AG09319 (cell line): Measurements from ENCODE around the gene NFIX.

Experiments used
- DNase-seq: peaks from one replicate; pipeline ENCODE4 v3.0.0-alpha.2; 2010; ENCODE audit warnings: low read depth; ENCODE audit errors: extremely low read depth
- CTCF ChIP-seq: IDR thresholded peaks from 2 replicates; pipeline ENCODE4 v1.5.1; 2011; ENCODE audit warnings: low read depth, mild to moderate bottlenecking, inconsistent platforms, low read length, moderate library complexity

The NFIX gene

DNA sequence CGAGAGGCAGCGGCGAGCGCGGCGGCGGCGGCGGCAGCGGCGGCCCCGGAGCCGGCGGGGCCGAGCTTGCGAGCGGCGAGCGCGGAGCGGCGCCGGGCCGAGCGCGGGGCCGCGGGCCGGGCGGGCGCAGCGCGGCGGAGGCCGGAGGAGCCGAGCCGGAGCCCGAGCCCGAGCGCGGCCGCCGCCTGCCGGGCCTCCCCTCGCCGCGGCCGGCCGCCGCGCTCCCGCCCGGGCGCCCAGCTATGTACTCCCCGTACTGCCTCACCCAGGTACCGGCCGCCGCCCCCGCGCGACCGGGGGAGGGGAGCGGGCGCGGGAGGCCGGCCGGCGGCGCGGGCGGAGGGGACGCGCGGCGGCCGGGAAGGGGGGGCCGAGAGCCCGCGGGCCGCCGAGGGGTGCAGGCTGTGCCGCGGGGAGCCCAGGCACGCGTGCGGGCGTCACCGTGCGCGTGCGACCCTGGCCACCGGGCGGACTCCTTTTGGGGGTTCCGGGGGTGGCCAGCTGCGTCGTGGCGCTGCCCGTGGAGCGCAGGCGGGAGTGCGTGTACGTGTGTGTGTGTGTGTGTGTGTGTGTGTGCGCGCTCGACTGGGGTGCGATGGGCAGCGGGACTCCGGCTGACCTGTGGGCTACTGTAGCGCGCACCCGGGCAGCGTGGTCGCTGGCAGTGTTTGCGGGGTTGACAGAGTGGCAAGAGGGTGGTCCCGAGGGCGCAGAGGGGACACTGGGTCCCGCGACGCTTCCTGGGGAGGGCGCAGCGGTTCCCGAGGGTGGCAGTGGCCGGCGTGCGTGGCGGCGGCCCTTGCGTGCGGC is 526 bp downstream of the NFIX start:
- no peak for TF ChIP-seq CTCF
- DNase-seq = no peak

- no peak for DNase-seq
- TF ChIP-seq CTCF = no peak
Measured at GRCh38 chr19:12996406-12997094, 1.3 kb downstream of the NFIX start.

- DNase-seq = no peak
- no peak for TF ChIP-seq CTCF
Measured at GRCh38 chr19:12997179-12997966, 2.1 kb downstream of the NFIX start.

- TF ChIP-seq CTCF = no peak
- DNase-seq = no peak
Measured at GRCh38 chr19:12997967-12998940, 3.0 kb downstream of the NFIX start.

DNA sequence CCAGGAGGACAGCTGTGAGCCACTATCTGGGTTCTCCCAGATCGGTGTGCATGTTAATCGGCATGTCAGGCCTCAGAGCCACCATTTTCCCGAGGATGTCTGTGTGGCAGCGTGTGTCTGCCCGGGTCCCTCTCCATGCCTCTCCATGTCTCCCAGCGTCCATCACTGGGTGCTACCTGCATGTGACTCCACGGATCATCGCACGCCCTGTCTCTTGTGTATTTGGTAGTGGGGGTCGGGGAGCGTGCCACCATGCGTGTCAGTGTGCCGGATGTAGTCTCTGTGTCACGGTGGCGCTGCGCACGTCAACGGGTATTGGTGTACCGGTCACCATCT is 5.9 kb downstream of the NFIX start:
- TF ChIP-seq CTCF = no peak
- DNase-seq = no peak

DNA sequence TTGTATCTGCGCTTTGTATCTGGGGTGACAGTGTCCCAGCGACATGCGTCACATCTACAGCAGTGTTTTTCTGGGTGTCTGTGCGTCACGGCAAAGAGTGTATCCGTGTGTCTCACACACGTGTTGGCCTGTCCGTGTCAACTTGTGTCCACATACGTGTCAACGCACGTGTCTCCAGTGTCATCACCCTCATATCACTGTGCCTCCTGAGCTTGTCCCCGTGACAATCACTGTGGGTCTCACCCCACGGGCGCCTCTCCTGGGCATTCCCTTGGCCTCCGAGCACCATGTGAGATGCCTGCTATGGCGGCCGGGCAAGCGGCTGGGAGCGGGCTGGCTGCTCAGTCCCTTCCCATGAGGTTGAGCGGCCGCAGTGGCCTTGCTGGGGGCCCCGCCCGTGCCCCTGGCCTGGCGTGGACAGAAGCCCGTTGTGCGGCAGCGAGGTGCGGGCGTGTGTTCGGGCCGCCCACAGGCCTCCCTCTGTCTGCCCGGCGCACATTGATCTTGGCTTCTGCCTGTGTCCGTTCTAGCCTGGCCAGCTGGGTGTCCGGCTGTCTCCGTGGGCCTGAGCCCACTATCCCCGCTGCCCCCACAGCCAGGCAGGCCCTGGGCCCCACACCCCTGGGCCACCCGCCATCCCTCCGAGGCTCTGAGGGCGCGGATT is 6.4 kb downstream of the NFIX start:
- TF ChIP-seq CTCF = no peak
- no peak for DNase-seq
